ENCODE results near the gene LAMA2. TPM values are rescaled to one million over a fixed set of nuclear protein-coding genes. Genes with fewer than 3 reads are reported as not detected.
A peak's percentile ranks its signal among the peaks of the same experiment; 100 is the strongest.

The LAMA2 gene
- total RNA-seq, 1 experiment from 2014 or later: 3.3 TPM

DNA sequence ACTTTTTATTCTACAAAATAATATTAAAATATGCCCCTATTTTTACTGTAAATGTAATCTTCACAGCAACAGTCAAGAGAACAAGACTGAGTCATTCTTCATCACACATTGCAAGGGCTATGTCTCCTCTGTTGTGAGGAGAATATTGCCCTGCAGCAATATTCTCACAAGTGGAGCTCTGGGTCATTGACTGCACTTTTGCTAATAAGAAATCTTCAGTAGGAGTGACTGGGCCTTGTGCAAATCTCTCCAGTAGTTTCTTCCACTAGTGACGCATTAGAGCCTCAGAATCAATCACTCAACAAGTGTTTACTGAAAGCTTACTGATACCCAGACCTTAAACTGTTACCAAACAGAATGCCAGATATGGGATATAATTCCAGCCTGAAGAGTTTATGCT, 49.1 kb downstream of the LAMA2 start:
- Histone ChIP-seq H3K9me3 (replicated peaks) (no peaks in the 10 kb centered on the region), H3K27ac (no peak overlapping the region), H3K27me3 (replicated peaks) (no peaks in the 10 kb centered on the region), H3K4me3 (no peak overlapping the region), H3K36me3 (no peaks in the 10 kb centered on the region), H3K4me1 (replicated peaks) (no peaks in the 10 kb centered on the region)
- no peak for DNase-seq (ENCODE audit: low read depth in 1 of 2, low spot score in 2 of 2)

- H3K9me3 ChIP-seq (replicated peaks): no peaks in the 10 kb centered on the region
- no peaks in the 10 kb centered on the region for H3K27me3 ChIP-seq (replicated peaks)
- no peaks in the 10 kb centered on the region for H3K36me3 ChIP-seq
- no peak overlapping the region for H3K4me3 ChIP-seq
- DNase-seq (ENCODE audit: low read depth in 1 of 2, low spot score in 2 of 2): no peak
- H3K4me1 ChIP-seq (replicated peaks): no peaks in the 10 kb centered on the region
- no peak overlapping the region for H3K27ac ChIP-seq
These were observed 67.9 kb downstream of the LAMA2 start for GRCh38 chr6:128950864-128951263.

DNA sequence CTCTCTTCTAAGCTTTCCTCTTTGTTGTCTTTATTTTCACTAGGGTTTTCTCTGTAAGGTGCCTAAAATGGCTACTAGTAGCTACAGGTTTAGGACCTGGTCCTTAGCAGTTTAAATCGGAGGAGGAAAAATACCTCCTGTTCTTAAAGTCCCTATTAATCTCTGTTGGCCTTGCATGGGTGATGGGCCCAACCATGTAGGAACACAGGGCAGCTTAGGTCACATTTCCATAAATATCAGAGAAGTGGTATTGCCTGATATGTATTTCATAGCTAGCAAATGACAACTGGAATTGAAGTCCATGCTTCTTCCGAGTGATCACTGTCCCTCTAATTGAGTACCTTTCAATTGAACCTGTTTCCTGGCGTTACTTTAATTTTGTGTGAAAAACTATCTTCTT, 70.0 kb downstream of the LAMA2 start:
- no peaks in the 10 kb centered on the region for H3K4me1 ChIP-seq (replicated peaks)
- DNase-seq (ENCODE audit: low read depth in 1 of 2, low spot score in 2 of 2): no peak
- H3K9me3 ChIP-seq (replicated peaks): no peaks in the 10 kb centered on the region
- H3K4me3 ChIP-seq: no peak overlapping the region
- H3K36me3 ChIP-seq: no peaks in the 10 kb centered on the region
- H3K27ac ChIP-seq: no peak overlapping the region
- H3K27me3 ChIP-seq (replicated peaks): no peaks in the 10 kb centered on the region

GRCh38 chr6:128954308-128955043, 71.5 kb downstream of the LAMA2 start:
- Histone ChIP-seq H3K9me3 (replicated peaks) (no peaks in the 10 kb centered on the region), H3K27ac (no peak overlapping the region), H3K4me1 (replicated peaks) (no peaks in the 10 kb centered on the region), H3K27me3 (replicated peaks) (no peaks in the 10 kb centered on the region), H3K36me3 (no peaks in the 10 kb centered on the region), H3K4me3 (no peak overlapping the region)
- no peak for DNase-seq (ENCODE audit: low read depth in 1 of 2, low spot score in 2 of 2)

- no peaks in the 10 kb centered on the region for H3K9me3 ChIP-seq (replicated peaks)
- no peak overlapping the region for H3K27ac ChIP-seq
- peak in 1 of 2 experiments; percentile 26 for DNase-seq (ENCODE audit: low read depth in 1 of 2, low spot score in 2 of 2)
- no peaks in the 10 kb centered on the region for H3K27me3 ChIP-seq (replicated peaks)
- no peaks in the 10 kb centered on the region for H3K36me3 ChIP-seq
- H3K4me1 ChIP-seq (replicated peaks): peaks cover 20% of the 10 kb centered on the region
- H3K4me3 ChIP-seq: no peak overlapping the region
These were observed 80.6 kb downstream of the LAMA2 start for GRCh38 chr6:128963561-128963960.

DNA sequence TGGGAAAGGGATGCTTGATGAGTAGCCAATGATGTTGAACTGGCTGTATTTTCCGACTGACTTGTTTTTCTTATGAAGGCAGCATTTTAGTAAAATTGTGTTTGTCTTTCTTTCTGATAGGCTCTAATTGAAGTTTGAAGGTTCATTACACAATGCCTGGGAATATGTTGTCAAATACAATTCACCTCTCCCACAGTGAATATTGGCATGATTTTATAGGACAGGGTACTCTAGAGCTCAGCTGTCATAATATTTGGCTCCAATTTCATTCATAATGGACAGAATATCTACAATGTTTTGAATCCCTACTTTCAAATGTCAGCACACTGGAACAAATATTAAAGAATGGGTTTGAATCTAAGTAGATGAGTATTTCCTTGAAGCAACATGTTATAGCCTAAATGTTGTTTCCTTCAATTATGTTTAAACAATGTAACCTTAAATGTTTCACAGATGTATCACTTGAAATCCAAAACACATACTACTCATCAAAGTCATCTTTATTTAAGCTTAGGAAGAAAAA, 81.4 kb downstream of the LAMA2 start:
- H3K36me3 ChIP-seq: no peaks in the 10 kb centered on the region
- no peak for DNase-seq (ENCODE audit: low read depth in 1 of 2, low spot score in 2 of 2)
- H3K9me3 ChIP-seq (replicated peaks): no peaks in the 10 kb centered on the region
- H3K4me3 ChIP-seq: no peak overlapping the region
- H3K27me3 ChIP-seq (replicated peaks): no peaks in the 10 kb centered on the region
- H3K4me1 ChIP-seq (replicated peaks): peaks cover 20% of the 10 kb centered on the region
- H3K27ac ChIP-seq: no peak overlapping the region

DNA sequence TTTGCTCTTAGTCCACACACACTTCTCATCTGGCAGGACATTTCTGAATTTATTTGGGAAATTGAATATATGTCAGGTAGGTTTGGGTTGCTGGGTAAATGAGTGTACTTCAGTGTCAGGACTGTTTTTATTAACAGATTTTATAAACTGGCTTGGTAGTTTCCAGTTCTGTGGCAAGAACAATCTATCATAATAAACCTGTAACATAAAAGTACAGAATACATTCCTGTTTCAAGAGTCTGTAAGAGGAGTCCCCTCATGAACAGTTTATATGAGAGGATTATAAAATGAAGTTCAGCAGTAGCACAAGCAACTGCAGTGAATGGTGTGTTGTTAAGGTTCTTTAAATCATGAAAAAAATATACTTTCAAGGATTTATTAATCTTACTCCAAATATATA, 81.8 kb downstream of the LAMA2 start:
- no peak for DNase-seq (ENCODE audit: low read depth in 1 of 2, low spot score in 2 of 2)
- H3K9me3 ChIP-seq (replicated peaks): no peaks in the 10 kb centered on the region
- peaks cover 20% of the 10 kb centered on the region for H3K4me1 ChIP-seq (replicated peaks)
- H3K27me3 ChIP-seq (replicated peaks): no peaks in the 10 kb centered on the region
- no peak overlapping the region for H3K27ac ChIP-seq
- H3K4me3 ChIP-seq: no peak overlapping the region
- H3K36me3 ChIP-seq: no peaks in the 10 kb centered on the region

- Histone ChIP-seq H3K9me3 (replicated peaks) (no peaks in the 10 kb centered on the region), H3K4me1 (replicated peaks) (peaks cover 20% of the 10 kb centered on the region), H3K4me3 (no peak overlapping the region), H3K27ac (no peak overlapping the region), H3K27me3 (replicated peaks) (no peaks in the 10 kb centered on the region), H3K36me3 (no peaks in the 10 kb centered on the region)
- no peak for DNase-seq (ENCODE audit: low read depth in 1 of 2, low spot score in 2 of 2)
These were observed 84.0 kb downstream of the LAMA2 start for GRCh38 chr6:128966934-128967333.

DNA sequence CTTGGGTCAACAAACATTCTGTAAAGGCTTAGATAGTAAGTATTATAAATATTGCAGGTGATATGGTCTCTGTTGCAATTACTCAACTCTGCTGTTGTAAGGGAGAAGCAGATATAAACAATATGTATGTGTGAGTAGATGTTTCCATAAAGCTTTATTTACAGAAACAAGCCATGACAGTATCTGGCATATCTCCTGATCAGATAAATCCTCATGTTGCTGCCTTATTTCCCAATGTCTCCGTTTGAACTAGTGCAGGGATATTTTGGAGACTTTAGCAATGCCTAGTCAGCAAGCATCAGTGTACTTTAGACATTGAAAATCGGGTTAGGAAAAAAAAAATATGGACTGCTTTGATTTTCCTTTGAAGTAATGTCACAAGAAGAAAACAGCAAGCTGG, 96.1 kb downstream of the LAMA2 start:
- Histone ChIP-seq H3K4me3 (no peak overlapping the region), H3K27ac (no peak overlapping the region), H3K4me1 (replicated peaks) (no peaks in the 10 kb centered on the region), H3K36me3 (no peaks in the 10 kb centered on the region), H3K27me3 (replicated peaks) (no peaks in the 10 kb centered on the region), H3K9me3 (replicated peaks) (no peaks in the 10 kb centered on the region)
- no peak for DNase-seq (ENCODE audit: low read depth in 1 of 2, low spot score in 2 of 2)

GRCh38 chr6:128981716-128982115, 98.8 kb downstream of the LAMA2 start:
- H3K9me3 ChIP-seq (replicated peaks): no peaks in the 10 kb centered on the region
- H3K4me3 ChIP-seq: no peak overlapping the region
- H3K36me3 ChIP-seq: no peaks in the 10 kb centered on the region
- no peaks in the 10 kb centered on the region for H3K27me3 ChIP-seq (replicated peaks)
- H3K4me1 ChIP-seq (replicated peaks): no peaks in the 10 kb centered on the region
- H3K27ac ChIP-seq: no peak overlapping the region
- no peak for DNase-seq (ENCODE audit: low read depth in 1 of 2, low spot score in 2 of 2)

DNA sequence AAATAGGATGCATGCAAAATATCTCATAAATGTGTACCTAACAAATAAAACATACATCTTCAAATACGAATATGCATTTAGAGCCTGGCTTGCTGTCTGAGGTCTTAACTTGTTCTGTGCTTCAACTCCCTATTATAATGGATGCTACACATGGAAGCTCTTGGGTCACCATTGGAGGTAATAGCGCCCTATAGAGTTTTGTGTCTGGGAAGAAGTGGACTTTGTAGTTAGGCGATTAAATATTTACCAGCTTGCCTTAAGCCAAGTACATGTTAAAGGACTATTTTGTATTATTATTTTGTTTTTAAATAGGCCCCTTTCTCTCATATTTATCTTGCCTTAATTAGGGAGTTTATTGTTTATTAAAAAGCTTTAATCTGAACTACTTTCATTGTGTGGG, 107.4 kb downstream of the LAMA2 start:
- H3K9me3 ChIP-seq (replicated peaks): no peaks in the 10 kb centered on the region
- H3K27ac ChIP-seq: no peak overlapping the region
- no peaks in the 10 kb centered on the region for H3K27me3 ChIP-seq (replicated peaks)
- DNase-seq (ENCODE audit: low read depth in 1 of 2, low spot score in 2 of 2): no peak
- no peaks in the 10 kb centered on the region for H3K36me3 ChIP-seq
- no peaks in the 10 kb centered on the region for H3K4me1 ChIP-seq (replicated peaks)
- H3K4me3 ChIP-seq: no peak overlapping the region

- no peak for DNase-seq (ENCODE audit: low read depth in 1 of 2, low spot score in 2 of 2)
- no peak overlapping the region for H3K27ac ChIP-seq
- no peaks in the 10 kb centered on the region for H3K9me3 ChIP-seq (replicated peaks)
- no peak overlapping the region for H3K4me3 ChIP-seq
- no peaks in the 10 kb centered on the region for H3K4me1 ChIP-seq (replicated peaks)
- no peaks in the 10 kb centered on the region for H3K36me3 ChIP-seq
- H3K27me3 ChIP-seq (replicated peaks): no peaks in the 10 kb centered on the region
These were observed 108.0 kb downstream of the LAMA2 start for GRCh38 chr6:128990915-128991314.

DNA sequence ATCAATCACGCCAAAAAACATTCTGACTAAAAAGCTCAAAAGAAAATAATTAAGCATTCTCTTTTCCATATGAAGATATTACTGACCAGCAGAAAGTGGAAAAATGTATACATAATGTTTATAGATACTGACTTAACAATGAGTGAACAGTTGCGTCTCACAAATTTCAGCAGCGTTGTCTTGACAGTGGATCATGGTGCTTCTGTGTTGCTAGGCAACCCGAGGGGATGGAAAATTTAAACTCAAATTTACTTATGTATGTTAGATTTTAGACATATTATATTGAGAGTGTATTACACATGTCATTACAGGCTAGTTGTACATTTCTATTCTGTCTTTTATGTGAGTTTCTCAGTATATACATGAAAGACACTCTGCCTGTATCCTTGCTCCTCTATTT, 110.2 kb downstream of the LAMA2 start:
- Histone ChIP-seq H3K9me3 (replicated peaks) (no peaks in the 10 kb centered on the region), H3K4me1 (replicated peaks) (no peaks in the 10 kb centered on the region), H3K36me3 (no peaks in the 10 kb centered on the region), H3K27me3 (replicated peaks) (no peaks in the 10 kb centered on the region), H3K4me3 (no peak overlapping the region), H3K27ac (no peak overlapping the region)
- no peak for DNase-seq (ENCODE audit: low read depth in 1 of 2, low spot score in 2 of 2)

DNA sequence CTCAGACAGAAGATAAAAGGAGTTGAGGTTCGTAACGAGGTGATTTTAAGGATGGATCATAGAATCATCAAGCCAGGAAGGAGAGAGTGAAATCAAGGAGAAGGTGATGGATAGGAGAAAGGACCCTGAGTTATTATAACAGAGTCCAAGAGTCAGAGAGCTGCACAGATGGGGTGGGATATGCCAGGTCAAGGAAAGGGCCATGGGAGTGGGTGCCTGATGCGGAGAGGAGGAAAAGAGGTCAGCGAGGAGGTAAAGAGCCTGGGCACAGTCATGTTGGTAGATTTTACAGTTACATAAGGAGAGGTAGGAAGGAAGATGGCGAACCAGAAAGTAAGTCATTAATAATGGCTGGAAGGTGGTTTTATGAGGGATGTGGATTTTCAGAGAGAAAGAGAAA, 114.9 kb downstream of the LAMA2 start:
- H3K27ac ChIP-seq: no peak overlapping the region
- H3K27me3 ChIP-seq (replicated peaks): no peaks in the 10 kb centered on the region
- H3K36me3 ChIP-seq: no peaks in the 10 kb centered on the region
- DNase-seq (ENCODE audit: low read depth in 1 of 2, low spot score in 2 of 2): no peak
- H3K9me3 ChIP-seq (replicated peaks): no peaks in the 10 kb centered on the region
- no peak overlapping the region for H3K4me3 ChIP-seq
- H3K4me1 ChIP-seq (replicated peaks): no peaks in the 10 kb centered on the region
